ENCODE results near the gene SLC23A3.
"Not testable (repeated sequence)": the region's sequence is repeated elsewhere in the genome, so short reads cannot be mapped to it uniquely, and the experiment has no call there.

The SLC23A3 gene

DNA sequence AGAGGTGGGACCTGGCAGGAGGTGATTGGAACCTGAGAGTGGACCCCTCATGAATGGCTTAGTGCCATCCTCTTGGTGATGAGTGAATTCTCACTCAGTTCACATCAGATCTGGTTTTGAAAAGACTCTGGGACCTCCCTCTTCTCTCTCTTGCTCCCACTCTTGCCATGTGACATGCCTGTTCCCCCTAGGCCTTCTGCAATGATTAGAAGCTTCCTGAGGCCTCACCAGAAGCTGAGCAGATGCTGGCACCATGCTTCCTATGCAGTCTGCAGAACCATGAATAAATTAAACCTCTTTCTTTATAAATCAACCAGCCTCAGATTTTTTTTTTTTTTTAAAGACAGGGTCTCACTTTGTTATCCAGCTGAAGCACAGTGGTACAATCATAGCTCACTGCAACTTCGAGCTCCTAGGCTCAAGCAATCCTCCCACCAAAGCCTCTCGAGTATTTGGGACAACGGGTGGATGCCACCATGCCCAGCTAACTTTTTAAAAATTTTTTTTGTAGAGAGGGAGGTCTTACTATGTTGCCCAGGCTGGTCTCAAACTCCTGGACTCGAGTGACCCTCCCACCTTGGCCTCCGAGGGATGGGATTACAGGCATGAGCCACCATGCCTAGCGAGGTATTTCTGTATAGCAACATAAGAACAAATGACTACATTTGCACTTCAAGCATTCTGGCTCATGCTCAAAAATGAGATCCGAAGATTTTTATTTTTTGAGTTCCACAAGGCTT is 34.8 kb upstream of the SLC23A3 start:
- no peak for DNase-seq (ENCODE audit: low read depth, low spot score)

DNA sequence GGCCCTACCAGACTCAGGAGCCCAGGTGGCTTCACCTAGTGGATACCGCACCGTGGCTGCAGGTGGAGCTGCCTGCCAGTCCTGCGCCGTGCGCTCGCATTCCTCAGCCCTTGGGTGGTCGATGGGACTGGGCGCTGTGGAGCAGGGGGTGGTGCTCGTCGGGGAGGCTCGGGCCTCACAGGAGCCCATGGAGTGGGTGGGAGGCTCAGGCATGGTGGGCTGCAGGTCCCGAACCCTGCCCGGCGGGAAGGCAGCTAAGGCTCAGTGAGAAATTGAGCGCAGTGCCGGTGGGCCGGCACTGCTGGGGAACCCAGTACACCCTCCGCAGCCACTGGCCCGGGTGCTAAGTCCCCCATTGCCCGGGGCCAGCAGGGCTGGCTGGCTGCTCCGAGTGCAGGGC is 31.5 kb upstream of the SLC23A3 start:
- DNase-seq (ENCODE audit: low read depth, low spot score), result not testable (repeated sequence)

DNA sequence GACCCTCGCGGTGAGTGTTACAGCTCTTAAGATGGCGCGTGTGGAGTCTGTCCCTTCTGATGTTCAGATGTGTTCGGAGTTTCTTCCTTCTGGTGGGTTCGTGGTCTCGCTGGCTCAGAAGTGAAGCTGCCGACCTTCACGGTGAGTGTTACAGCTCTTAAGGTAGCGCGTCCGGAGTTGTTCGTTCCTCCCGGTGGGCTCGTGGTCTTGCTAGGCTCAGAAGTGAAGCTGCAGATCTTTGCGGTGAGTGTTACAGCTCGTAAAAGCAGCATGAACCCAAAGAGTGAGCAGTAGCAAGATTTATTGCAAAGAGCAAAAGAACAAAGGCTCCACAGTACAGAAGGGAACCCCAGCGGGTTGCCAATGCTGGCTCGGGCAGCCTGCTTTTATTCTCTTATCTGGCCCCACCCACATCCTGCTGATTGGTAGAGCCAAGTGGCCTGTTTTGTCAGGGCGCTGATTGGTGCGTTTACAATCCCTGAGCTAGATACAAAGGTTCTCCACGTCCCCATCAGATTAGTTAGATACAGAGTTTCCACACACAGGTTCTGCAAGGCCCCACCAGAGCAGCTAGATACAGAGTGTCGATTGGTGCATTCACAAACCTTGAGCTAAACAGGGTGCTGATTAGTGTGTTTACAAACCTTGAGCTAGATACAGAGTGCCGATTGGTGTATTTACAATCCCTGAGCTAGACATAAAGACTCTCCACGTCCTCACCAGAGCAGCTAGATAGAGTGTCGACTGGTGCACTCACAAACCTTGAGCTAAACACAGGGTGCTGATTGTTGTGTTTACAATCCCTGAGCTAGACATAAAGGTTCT is 30.9 kb upstream of the SLC23A3 start:
- DNase-seq (ENCODE audit: low read depth, low spot score), result not testable (repeated sequence)

DNA sequence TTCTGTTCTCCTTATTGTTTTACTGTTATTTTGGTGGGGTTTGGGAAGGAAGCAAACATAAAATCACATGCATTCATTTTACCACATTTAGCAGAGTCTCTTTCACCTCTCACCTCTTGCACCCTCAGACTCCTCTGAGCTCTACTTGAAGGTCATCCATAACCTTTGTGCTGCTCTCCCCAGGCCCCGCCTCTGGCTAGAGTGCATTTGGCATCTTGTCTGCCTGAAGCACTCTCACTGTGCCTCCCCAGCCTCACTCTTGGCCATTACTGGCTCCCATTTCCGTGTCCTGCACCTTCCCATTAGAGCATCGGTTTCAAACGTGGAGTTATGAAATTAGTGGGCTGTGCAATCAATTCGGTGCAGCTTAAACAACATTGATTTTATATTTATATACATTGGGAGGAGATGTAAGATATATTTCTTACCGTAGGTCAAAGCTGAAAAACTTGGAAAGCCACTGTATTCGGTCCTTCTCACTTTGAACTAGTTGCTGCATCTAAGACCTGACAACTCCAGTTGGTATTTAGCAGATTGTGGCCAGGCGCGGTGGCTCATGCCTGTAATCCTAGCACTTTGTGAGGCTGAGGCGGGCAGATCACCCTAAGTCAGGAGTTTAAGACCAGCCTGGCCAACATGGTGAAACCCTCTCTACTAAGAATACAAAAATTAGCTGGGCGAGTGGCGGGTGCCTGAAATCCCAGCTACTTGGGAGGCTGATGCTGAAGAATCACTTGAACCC is 29.8 kb upstream of the SLC23A3 start:
- no peak for DNase-seq (ENCODE audit: low read depth, low spot score)

DNA sequence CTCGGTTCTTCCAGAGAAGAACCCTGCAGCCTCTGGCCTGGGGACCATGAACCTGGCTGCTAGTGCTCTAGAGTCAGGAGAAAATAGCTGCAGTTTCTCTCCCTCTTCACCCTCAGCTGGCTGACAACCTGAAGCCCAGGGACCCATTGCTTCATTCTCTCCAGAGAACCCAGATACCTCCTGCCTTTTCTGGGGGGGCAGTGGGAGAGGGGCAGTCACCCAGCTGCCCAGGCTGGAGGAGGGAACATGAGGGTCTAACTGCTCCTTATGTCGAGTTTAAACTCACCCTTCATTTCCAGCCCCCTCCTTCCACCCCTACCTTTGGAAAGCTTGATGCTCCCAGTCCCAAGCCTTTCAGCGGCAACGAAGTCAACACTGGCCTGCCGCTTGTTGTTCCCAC is 29.1 kb upstream of the SLC23A3 start:
- DNase-seq (ENCODE audit: low read depth, low spot score), result no peak

DNA sequence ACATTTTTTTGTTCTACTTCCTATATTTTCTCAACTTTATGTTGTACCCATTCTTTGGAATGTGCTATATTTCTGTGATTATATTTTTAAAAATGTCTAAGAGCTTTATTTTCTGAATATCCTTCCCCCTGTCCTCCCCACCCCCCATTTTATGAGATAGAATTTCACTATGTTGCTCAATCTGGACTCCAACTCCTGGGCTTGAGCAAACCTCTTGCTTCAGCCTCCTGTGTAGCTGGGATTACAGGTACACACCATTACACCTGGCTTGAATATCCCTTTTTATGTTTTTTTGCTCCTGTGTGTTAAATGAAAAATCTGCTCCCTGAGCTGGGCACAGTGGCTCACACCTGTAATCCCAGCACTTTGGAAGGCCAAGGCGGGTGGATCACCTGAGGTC is 27.6 kb upstream of the SLC23A3 start:
- no peak for DNase-seq (ENCODE audit: low read depth, low spot score)

DNA sequence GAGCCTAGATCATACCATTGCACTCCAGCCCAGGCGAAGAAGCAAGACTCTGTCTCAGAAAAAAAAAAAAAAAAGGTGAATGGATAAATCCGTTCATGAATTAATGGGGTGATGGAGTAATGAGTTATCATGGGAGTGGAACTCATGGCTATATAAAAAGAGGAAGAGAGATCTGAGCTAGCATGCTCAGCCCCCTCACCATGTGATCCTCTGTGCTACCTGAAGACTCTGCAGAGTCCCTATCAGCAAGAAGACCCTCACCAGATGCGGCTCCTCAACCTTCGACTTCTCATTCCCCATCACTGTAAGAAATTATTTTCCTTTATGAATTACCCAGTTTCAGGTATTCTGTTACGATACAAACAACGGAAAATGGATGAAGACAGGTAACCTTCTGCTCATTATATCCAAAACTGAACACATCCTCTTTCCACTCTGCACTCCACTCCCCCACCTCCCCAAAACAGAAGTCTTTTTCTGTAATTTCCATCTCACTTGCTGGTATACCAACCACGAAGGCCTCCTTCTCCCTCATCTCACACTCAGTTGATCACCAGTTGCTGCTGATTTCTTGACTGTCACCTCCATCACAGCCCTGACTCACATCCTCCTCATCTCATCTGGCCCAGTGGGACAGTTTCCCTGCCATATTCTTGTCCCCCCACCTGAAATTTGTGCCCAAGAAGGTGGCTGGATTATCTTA is 17.1 kb upstream of the SLC23A3 start:
- no peak for DNase-seq (ENCODE audit: low read depth, low spot score)

DNA sequence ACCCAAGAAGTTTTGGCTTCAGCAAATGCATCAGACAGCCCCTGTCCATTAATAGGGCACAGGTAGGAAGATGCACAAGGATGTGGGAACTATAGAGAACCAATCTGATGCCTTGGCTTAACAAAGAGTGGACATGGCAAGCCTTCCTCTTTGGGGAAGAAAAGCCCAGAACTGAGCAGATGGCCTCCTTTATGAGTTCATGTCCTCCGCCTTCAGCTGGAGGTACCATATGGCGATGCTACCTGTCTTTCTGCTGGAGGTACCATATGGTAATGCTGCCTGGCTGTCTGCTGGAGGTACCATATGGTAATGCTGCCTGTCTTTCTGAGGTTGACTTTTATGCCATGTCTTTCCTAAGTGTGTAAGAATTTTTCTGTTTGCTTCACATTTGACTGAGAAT is 14.3 kb upstream of the SLC23A3 start:
- no peak for DNase-seq (ENCODE audit: low read depth, low spot score)

DNA sequence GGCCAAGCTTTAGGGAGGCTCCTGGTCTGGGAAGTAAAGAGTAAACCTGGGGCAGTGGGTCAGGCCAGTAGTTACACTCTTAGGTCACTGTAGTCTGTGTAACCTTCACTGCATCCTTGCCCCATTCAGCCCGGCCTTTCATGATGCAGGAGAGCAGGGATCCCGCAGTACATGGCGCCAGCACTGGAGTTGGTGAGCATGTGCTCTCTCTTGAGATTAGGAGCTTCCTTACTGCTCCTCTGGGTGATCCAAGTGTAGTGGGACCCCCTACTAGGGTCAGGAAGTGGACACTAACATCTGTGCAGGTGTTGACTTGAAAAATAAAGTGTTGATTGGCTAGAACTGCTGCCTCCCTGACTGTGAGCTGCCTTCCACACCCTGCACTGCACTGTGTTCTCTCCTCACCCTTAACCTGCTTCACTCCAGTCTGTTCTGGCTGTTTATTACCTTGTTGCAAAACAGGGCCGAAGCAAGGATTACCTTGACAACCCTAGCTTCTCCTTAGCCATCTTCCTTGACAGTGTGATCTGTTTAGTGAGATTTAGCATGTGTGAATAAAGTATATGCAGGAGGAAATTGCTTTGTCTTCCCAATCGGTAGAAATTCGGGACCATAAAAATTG is 13.4 kb upstream of the SLC23A3 start:
- DNase-seq (ENCODE audit: low read depth, low spot score), result no peak

DNA sequence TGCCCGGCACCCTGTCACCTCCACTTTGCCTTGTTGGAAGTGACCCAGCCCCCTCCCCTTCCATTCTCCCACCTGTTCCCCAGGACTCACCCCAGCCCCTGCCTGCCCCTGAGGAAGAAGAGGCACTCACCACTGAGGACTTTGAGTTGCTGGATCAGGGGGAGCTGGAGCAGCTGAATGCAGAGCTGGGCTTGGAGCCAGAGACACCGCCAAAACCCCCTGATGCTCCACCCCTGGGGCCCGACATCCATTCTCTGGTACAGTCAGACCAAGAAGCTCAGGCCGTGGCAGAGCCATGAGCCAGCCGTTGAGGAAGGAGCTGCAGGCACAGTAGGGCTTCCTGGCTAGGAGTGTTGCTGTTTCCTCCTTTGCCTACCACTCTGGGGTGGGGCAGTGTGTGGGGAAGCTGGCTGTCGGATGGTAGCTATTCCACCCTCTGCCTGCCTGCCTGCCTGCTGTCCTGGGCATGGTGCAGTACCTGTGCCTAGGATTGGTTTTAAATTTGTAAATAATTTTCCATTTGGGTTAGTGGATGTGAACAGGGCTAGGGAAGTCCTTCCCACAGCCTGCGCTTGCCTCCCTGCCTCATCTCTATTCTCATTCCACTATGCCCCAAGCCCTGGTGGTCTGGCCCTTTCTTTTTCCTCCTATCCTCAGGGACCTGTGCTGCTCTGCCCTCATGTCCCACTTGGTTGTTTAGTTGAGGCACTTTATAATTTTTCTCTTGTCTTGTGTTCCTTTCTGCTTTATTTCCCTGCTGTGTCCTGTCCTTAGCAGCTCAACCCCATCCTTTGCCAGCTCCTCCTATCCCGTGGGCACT is 12.7 kb upstream of the SLC23A3 start:
- DNase-seq (ENCODE audit: low read depth, low spot score), result no peak

DNA sequence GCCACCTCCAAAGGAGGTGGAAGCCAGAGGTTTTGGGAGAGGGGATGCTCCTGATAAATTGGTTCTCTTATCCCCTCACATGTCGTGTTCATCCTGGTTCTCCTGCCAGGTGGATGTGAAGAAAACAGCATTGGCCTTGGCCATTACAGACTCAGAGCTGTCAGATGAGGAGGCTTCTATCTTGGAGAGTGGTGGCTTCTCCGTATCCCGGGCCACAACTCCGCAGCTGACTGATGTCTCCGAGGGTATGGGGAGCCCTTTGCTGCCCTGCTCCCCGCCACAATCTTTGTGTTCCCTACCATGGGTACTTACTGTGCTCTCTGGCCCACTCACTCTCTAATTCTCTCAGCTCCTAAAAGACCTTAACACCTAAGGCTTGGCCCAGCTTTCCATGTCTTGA is 11.7 kb upstream of the SLC23A3 start:
- DNase-seq (ENCODE audit: low read depth, low spot score), result no peak

DNA sequence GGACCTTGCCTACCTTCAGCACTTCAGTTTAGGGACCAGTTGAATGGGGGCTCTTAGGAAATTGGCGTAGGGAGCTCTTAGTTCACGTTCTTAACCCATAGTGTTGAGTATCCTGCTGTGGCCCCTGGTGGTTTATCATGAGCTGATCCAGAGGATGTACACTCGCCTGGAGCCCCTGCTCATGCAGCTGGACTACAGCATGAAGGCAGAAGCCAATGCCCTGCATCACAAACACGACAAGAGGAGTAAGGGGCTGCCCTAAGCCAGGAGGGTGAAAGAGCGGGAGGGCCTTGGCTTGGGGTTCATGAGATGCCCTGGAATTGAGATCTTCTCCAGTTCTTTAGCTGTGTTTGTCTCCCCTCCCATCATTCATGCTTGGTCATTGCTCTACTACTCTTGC is 11.1 kb upstream of the SLC23A3 start:
- DNase-seq (ENCODE audit: low read depth, low spot score), result no peak

DNA sequence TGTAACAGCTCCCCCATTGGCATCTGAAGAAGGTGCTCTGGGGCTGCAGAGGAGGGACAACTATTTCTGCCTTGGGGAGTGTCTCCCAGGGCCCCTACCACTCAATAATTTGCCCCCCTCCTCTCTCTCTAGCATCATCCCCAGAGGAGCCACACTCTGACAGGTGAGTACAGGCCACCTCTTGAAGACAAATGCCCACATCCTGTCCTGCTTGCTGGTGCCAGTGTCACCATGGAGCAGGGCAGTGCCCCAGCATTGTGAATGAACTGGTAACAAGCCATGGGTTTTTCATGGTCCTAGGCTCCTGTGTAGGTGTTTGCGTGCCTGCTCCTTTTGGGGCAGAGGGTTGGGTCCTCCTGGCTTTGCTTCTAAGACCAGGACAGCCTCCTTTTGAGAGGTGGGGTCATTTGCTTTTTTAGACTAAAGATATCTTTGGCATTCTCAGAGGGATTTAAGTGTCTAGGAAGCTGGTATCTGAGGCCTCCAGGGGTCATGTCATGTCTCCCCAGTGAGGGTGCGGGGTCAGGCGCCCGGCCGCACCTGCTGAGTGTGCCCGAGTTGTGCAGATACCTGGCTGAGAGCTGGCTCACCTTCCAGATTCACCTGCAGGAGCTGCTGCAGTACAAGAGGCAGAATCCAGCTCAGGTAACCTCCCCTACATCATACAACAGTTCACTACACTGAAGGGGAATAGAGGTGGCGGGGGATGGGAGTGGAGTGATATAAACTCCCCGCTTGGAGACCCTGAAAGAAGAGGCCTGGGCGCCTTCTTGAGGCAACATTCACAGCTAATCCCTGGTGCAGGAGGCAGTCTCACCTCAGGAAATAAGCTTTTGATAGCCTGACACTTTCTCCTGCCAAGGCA is 10.0 kb upstream of the SLC23A3 start:
- DNase-seq (ENCODE audit: low read depth, low spot score), result no peak

DNA sequence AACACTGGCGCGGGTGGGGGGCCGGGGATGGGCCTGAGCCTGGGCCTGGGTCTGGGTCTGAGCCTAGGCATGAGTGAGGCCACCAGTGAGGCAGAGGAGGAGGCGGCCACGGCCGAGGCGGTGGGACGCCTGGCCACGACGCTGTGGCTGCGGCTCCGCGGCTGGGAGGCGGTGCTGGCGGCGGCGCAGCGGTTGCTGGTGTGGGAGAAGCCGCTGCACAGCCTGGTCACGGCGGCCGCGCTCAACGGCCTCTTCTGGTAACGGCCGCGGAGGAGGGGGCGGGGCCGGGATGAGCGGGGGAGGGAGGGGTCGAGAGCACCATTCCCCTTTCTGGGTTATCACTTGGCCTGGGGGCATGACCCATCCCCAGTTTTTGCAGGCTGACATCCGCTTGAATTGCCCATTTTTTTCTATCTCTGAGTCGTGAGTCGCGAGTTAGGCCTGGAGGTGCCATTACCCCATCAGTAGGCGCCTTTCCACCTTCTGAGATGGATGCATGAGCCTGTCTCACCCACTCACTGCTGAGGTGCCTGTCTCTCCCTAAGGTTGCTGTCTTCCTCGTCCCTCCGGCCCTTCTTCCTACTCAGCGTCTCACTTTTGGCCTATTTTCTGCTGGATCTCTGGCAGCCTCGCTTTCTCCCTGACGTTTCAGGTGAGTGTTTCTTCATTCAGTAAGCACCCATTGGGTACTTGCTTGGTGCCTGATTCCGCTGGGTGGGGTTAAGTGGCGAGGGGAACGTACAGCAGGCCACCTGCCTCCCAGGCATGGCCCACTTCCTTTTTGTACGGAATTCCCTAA is 8.7 kb upstream of the SLC23A3 start:
- no peak for DNase-seq (ENCODE audit: low read depth, low spot score)

DNA sequence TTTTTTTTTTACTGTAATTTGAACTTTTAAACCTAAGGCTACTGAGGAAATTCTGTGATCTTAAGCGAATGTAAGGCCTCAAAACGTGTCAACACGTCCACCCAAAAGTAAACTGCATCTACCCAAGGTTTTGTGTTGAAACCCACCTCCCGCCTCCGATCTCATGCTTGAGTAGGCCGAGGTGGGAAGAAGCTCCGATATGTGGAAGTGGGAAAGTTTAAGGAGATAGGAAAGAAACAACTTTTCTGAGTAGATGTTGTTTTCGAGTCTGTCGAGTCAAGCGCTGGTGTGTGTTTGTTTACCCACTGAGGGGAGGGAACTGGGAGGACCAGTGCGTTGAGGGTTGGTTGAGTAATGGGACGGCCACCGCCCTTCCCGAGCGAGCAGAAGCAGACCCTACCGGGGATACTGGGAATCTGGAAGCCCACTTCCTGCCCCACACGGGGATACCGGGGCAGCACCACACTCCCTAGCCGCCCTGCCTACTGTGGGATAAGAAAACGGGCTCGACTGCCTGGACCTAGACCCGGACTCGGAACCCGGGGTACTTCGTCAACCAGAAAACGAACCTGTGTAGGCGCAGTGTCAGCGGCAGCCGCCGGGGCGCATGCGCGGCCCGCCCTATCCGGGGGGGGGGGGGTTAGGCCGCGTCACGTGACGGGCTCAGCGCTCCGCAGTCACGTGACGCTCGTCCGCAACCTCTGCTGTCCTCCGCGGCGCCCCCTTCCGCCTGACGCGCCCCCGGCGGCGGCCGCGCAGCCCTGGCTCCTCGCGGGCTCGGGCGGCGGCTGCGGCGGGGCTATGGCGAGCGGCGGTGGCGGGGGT is 7.9 kb upstream of the SLC23A3 start, which contains the start of gene RETREG2:
Gene RETREG2, plus strand, starts transcription at position 724 of the 825 bp plus-strand sequence. Its CDS starts 78 bp downstream, at position 802.
- no peak for DNase-seq (ENCODE audit: low read depth, low spot score)

DNA sequence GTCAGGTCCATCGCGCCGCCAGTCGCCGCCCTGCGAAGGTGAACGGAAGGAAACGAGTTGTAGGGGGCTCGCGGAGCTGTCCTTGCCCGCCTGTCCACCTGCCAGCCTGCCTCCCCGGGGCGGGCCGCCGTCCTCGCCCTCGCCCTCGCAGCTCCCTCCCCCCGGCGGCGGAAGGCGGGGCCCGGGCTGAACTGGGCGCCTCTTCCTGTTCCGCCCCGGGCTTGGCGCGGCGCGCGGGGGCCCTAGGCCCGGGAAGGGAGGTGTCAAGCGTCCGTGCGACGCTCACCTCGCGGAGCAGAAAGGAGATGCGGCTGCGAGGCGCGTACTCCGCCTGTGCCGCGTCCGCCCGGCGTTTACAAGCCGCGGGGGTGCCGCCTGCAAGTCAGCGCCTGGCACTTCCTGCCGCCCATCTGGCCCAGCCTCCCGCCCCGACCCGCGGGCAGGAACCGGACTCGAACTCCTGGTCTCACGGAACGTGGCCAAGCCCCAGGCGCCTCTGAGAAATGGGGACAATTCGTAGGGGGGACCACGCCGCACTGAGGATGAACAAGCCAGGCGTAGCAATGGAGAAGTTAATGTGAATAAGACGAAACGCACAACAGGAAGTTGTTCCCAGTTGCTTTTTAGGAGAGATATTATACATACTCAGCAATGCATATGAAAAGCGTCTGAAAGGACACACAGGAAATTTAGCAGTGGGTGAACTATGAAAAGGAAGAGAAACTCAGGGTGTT is 7.2 kb upstream of the SLC23A3 start, which contains the start of gene CNPPD1:
Gene CNPPD1, minus strand, starts transcription at position 108 of the 734 bp plus-strand sequence. Its CDS starts 97 bp downstream, at position 11.
- DNase-seq (ENCODE audit: low read depth, low spot score), result no peak
